ENCODE data around the gene SLC6A3. TPM values are rescaled to one million over a fixed set of nuclear protein-coding genes. Genes with fewer than 3 reads are reported as not detected.
A peak's percentile ranks its signal among the peaks of the same experiment; 100 is the strongest.

The SLC6A3 gene
- total RNA-seq, 1 donor = not detected

GRCh38 chr5:1436681-1437080 lies 8.6 kb downstream of the SLC6A3 start:
- H3K27ac ChIP-seq (ENCODE audit: low read depth, low read length) = no peak overlapping the region
- no peaks in the 10 kb centered on the region for H3K4me1 ChIP-seq (ENCODE audit: insufficient read depth, low read length)
- H4K20me1 ChIP-seq (ENCODE audit: insufficient read depth, low read length) = no peaks in the 10 kb centered on the region
- no peak overlapping the region for H3K4me2 ChIP-seq (ENCODE audit: insufficient read depth, low read length)
- no peaks in the 10 kb centered on the region for H3K36me3 ChIP-seq (ENCODE audit: insufficient read depth, low read length)
- no peak for TF ChIP-seq CTCF (IDR thresholded peaks at IDR 0.05; ENCODE audit: extremely low read depth, low read depth, low read length)
- no peaks in the 10 kb centered on the region for H3K79me2 ChIP-seq (ENCODE audit: insufficient read depth, low read length)
- no peaks in the 10 kb centered on the region for H3K9me3 ChIP-seq (ENCODE audit: low read depth, low read length)
- no peak overlapping the region for H2AFZ ChIP-seq (ENCODE audit: low read length)
- peak; percentile 54 for DNase-seq (ENCODE audit: insufficient read length, low spot score, missing footprints)
- no peak overlapping the region for H3K4me3 ChIP-seq (ENCODE audit: insufficient read depth, low read length)
- H3K27me3 ChIP-seq (ENCODE audit: insufficient read depth, low read length) = no peaks in the 10 kb centered on the region

GRCh38 chr5:1436036-1436435 lies 9.2 kb downstream of the SLC6A3 start:
- H3K4me2 ChIP-seq (ENCODE audit: insufficient read depth, low read length) = no peak overlapping the region
- H3K4me1 ChIP-seq (ENCODE audit: insufficient read depth, low read length) = no peaks in the 10 kb centered on the region
- TF ChIP-seq CTCF (IDR thresholded peaks at IDR 0.05; ENCODE audit: extremely low read depth, low read depth, low read length) = no peak
- no peaks in the 10 kb centered on the region for H3K27me3 ChIP-seq (ENCODE audit: insufficient read depth, low read length)
- H3K9me3 ChIP-seq (ENCODE audit: low read depth, low read length) = no peaks in the 10 kb centered on the region
- no peaks in the 10 kb centered on the region for H3K36me3 ChIP-seq (ENCODE audit: insufficient read depth, low read length)
- no peak overlapping the region for H3K4me3 ChIP-seq (ENCODE audit: insufficient read depth, low read length)
- no peak overlapping the region for H3K27ac ChIP-seq (ENCODE audit: low read depth, low read length)
- no peak for DNase-seq (ENCODE audit: insufficient read length, low spot score, missing footprints)
- H3K79me2 ChIP-seq (ENCODE audit: insufficient read depth, low read length) = no peaks in the 10 kb centered on the region
- no peak overlapping the region for H2AFZ ChIP-seq (ENCODE audit: low read length)
- H4K20me1 ChIP-seq (ENCODE audit: insufficient read depth, low read length) = no peaks in the 10 kb centered on the region

- Histone ChIP-seq H3K4me2 (ENCODE audit: insufficient read depth, low read length) (no peak overlapping the region), H3K9me3 (ENCODE audit: low read depth, low read length) (no peaks in the 10 kb centered on the region), H3K27me3 (ENCODE audit: insufficient read depth, low read length) (no peaks in the 10 kb centered on the region), H2AFZ (ENCODE audit: low read length) (no peak overlapping the region), H3K4me1 (ENCODE audit: insufficient read depth, low read length) (no peaks in the 10 kb centered on the region), H3K4me3 (ENCODE audit: insufficient read depth, low read length) (no peak overlapping the region), H3K27ac (ENCODE audit: low read depth, low read length) (no peak overlapping the region), H3K79me2 (ENCODE audit: insufficient read depth, low read length) (no peaks in the 10 kb centered on the region), H3K36me3 (ENCODE audit: insufficient read depth, low read length) (no peaks in the 10 kb centered on the region), H4K20me1 (ENCODE audit: insufficient read depth, low read length) (no peaks in the 10 kb centered on the region)
- DNase-seq (ENCODE audit: insufficient read length, low spot score, missing footprints) = peak; percentile 49
- no peak for TF ChIP-seq CTCF (IDR thresholded peaks at IDR 0.05; ENCODE audit: extremely low read depth, low read depth, low read length)
Measured at GRCh38 chr5:1435369-1435768, 9.9 kb downstream of the SLC6A3 start.

- no peaks in the 10 kb centered on the region for H3K79me2 ChIP-seq (ENCODE audit: insufficient read depth, low read length)
- TF ChIP-seq CTCF (IDR thresholded peaks at IDR 0.05; ENCODE audit: extremely low read depth, low read depth, low read length) = no peak
- peaks cover 14% of the 10 kb centered on the region for H3K9me3 ChIP-seq (ENCODE audit: low read depth, low read length)
- H3K27ac ChIP-seq (ENCODE audit: low read depth, low read length) = no peak overlapping the region
- DNase-seq (ENCODE audit: insufficient read length, low spot score, missing footprints) = peak; percentile 32
- H3K27me3 ChIP-seq (ENCODE audit: insufficient read depth, low read length) = no peaks in the 10 kb centered on the region
- no peaks in the 10 kb centered on the region for H3K36me3 ChIP-seq (ENCODE audit: insufficient read depth, low read length)
- no peak overlapping the region for H2AFZ ChIP-seq (ENCODE audit: low read length)
- no peak overlapping the region for H3K4me2 ChIP-seq (ENCODE audit: insufficient read depth, low read length)
- H3K4me3 ChIP-seq (ENCODE audit: insufficient read depth, low read length) = no peak overlapping the region
- H4K20me1 ChIP-seq (ENCODE audit: insufficient read depth, low read length) = no peaks in the 10 kb centered on the region
- no peaks in the 10 kb centered on the region for H3K4me1 ChIP-seq (ENCODE audit: insufficient read depth, low read length)
Measured at GRCh38 chr5:1432296-1432695, 12.9 kb downstream of the SLC6A3 start.
